Kasumi-1 (cell line): ENCODE measurements around the gene ETS1.
A peak's percentile ranks its signal among the peaks of the same experiment; 100 is the strongest.
"Not testable (repeated sequence)": the region's sequence is repeated elsewhere in the genome, so short reads cannot be mapped to it uniquely, and the experiment has no call there.

Experiments
- DNase-seq, 2 experiments: peaks; one replicate each; lab custom pipeline; 2025; lab: John Stamatoyannopoulos, UW

ETS1 gene

DNA sequence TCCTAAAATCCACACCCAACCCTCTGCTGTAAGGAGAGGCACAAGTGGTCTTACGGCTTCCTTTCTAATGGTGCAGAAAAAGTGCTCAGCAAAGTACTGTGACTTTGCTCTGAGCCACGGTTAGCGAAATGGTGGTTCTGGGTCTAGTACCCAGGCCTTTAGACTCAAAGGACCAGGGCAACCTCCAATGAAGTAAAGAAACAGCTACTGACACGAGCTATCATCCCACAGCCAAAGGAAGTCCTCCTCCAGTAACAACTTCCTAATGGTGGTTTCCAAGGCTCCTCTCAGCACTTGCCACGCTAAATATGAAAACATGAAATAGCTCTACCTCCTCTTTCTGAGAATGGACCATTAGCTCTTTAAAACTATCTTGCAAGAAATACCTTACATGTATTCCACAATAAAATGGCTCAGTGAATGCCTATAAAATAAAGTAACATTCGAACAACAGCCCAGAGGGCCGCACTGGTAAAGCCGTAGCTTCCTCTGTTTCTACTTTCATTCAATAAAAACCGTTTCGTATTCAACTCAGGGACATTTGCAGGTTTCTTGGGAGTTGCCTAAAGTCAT lies 122.4 kb downstream of the ETS1 start:
- peak; percentile 8 to 41 for DNase-seq

DNA sequence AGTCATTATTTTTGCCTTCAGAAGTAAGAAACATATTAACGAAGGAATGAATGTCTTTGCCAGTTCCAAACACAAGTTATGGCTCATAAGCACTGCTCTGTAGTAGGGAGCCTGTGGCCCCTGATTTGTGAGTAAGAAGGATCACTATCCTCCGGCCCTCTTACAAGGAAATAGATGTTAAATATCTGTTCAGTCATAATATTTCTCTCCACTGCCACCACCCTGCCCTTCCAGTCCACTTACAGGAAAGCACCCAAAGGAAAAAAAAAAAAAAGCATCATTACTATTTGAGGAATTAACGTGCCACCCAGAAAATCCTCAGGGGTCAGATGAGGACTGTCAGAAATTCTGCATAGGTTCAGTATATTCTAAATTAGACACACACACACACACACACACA lies 123.4 kb downstream of the ETS1 start:
- no peak for DNase-seq

DNA sequence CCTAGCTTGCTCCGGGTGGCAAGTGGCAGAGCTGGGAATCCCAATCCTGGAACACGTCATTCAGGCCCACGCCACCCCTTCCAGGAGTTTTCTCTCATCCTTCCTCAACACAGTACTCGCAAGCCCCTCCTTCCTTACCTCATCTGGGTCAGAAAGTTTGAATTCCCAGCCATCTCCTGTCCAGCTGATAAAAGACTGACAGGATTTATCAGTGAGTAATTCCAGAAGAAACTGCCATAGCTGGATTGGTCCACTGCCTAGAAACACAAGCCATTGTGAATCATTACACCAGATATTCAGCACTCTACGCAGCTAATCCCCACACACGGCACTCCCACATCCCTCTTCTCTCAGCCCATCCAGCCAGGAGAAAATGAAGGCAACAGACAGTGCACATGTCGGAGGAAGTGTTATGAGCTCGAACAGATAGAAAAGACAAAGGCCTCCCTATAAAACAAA lies 124.0 kb downstream of the ETS1 start:
- no peak for DNase-seq

DNA sequence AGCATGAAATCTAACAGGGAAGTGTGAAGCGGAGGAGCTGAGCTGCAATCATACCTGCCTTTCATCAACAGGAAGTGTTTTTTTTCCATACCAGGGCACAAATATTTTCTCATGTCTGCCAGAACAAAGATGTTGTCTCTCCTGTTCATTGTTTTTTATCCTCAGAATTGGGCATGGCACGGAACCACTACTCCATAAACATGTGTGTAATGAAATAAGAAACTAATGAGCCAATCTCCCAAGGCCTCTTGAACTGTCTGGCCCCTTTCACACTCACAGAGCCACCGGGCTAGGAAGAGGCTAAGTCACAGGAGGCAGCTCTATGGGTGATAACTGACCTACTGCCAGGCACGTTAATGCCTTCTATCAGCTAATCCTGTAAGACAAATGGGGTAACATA lies 124.4 kb downstream of the ETS1 start:
- DNase-seq: no peak

DNA sequence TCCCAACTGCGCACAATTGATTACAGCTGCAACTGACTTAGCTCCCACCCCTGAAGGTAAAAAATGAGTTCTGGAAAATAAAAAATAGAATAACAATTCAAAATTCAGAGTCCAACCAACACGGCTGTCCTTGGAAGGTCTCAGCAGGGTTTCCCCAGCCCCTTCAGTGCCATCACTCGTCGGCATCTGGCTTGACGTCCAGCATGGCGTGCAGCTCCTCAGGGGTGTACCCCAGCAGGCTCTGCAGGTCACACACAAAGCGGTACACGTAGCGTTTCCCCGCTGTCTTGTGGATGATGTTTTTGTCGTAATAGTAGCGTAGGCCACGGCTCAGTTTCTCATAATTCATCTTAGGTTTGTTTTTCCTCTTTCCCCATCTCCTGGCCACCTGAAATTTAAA lies 125.2 kb downstream of the ETS1 start:
- no peak for DNase-seq

DNA sequence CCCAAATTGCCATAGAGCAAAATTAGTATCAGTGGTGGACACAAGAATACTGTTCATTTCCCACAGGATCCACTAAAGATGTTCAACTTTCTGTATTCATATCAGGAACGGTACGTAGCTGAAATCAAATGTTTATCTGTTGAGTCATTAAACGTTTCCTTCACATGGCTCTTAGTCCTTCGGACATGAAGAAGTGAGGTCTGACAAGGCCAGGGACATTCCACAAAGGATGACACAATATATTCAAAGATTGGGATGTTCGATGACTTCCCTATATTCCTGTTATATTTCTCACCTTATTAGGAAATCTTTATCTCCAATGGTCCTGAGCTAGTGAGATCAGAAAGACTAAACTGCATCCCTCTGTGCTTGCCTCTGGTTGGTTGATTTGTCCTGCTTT lies 129.0 kb downstream of the ETS1 start:
- DNase-seq: no peak

DNA sequence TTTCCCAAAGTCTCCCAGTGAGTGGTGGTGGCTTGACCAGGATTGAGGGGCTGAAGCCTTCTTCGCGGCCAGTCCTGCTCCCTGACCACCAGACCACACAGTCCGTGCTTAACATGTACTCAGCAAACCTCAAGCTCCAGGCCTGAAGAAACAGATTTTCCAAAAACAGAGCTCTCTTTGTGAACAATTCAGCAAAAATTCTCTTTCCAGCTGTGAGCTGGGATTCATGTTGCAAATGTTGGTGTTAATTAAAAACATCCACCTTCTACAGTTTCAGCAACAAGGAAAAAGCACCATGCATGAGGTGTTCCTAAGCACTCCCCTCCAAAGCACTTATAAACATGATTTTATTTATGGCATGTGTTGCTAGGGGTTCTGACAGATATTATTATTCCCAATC lies 129.5 kb downstream of the ETS1 start:
- DNase-seq: no peak

DNA sequence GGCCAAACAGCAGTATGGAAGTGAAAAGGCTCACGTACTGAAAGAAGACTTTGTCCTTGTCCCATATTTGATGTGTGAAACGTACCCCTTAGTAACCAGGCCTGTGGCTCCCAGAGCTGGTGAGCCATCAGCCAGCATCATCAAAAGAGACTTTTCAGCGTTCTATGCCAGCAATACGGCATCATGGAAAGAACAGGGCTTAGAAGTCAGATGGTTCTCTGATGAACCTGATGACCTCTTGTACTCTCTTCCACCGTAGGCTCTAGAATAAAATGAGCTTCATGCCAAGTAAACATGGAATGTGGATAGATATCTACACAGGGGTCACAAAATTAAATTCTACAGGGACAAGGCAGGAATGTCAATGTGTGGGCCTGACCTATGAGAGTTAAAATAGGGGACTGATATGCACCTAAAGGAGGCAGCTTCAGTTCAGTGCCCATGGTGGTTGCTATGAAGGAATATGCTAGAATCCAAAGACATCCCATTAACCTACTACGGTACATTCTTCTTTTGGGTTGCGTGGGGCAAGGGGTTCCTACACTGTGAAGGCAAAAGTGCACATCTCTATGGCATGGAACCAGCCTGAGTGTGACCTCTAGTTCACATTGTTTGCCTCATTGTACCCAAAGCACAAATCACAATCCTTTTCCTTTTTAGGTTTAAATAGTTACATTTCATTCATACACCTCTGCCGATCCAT lies 130.6 kb downstream of the ETS1 start:
- no peak for DNase-seq

DNA sequence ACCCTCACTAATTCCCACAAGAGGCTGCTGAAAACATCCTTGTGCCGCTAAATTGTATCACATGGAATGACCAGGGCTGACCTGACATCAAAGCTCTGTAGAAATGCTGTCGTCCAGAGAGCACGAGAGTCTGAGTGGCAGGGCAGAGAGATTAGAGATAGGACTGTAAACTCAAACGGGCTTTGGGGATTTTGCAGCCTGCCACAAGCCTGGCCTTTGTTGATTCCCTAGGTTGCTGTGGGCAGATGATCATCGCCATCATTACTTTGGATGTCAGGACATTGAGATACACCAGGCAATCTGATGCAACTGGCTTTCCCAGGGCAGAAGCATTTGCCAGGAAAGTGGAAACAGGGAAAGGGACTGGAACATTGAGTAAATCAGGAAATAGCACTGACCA lies 131.6 kb downstream of the ETS1 start:
- DNase-seq: no peak

DNA sequence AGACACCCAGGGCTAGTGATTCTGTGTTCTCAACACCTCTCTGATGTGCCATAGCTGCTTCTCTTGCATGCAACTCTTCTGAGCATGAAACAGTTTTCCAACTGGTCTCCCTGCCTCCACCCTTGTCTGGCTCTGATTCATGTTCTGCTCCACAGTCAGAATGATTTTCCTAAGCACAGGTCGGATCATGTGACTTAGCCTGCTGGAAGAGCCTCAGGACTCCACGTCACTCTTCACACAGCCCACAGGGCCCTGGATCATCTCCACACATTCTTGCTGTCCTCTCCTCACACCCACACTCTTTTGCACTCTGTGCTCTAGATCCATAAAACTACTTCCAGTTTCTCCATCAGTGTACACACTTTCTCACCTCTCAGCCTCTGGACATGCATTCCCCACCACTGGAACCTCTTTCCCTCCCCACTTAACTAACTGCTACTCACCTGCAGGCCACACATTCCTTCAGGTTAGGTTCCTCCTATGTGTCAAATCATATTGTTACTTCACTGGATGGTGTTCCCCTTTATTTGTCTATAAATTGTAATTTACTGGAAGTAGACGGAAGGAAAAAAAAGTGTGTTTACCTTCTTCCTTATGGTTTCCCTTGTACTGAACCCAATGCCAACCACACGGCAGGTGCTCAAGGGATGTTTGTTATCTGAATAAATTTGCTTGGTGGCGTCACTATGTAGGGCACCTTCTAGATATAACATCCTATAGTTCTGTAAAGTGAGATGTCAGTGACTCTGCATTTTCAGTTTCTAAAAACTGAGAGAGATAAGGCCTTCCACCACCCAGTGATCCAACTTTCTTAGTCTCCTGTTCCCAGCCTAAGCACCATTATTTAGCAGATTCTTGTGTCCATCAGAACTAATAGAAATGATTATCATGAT lies 133.7 kb downstream of the ETS1 start:
- DNase-seq: no peak

DNA sequence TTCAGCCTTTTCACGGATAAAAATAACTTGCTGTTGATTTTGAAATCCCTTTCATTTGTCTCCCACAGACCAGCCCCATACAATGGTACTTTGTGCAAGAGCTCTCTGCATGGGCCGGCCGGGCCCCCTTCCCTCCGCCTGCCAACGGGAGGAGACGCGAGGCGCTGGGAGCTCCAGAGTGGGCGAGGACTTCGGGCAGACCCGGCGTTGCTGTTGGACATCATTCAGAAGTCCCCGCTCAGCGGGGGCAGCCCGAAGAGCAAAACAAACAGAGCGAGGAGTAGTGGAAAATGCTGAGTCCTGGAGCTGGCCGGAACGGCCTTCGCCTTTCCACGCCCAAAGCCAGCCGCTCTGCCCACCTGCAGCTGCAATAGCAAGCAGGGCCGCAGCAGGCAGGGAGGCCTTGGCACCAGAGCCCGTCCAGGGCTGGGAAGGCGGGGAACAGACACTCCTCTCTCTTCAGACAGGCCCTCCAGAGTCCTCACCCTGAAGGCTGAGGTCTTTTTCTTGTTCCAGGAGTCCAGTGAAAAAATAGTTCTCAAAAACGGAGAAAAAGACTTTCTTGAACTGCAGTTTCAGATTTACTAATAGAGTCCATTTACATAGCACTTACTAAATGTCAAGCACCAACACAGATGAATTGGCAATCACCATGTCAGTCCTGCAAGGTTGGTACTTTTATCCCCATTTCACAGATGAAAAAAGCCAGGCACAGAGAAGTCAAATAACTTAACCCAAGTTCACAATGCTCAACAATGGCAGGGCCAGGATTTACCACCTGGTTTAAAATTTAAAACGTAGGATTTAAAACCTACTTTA lies 135.5 kb downstream of the ETS1 start:
- no peak for DNase-seq

DNA sequence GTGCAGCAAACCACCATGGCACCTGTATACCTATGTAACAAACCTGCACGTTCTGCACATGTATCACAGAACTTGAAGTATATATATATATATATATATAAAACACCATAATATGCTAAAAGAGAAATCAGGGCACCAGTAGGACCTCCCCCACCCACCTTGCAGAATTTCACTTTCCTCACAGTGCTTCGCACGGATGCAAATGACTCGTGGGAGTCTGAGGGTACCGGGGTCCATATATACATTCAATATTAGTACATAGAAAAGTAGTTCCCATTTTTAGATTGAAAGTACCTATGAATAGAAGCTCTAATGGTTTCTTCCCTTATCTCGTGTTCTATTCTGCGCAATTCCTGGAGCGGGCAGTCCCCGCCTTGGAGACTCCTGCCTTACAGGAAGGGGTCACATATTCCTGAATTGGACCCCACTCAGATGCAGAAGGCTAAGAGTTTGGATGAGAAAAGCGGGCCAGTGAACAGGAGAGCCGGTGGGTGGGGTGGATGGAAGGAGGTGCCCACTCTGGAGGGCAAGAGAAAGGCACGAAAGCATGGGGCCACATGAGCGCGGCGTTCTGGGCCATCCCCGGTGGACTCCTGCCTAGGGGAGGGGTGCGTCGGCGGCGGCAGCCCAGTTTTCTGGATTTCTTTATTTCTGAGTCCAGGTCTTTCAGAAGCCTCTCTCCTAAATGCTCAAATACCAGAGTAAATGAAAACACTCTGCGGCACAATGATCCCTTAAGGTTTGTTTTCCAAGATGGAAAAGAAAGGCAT lies 136.3 kb downstream of the ETS1 start:
- DNase-seq: no peak

DNA sequence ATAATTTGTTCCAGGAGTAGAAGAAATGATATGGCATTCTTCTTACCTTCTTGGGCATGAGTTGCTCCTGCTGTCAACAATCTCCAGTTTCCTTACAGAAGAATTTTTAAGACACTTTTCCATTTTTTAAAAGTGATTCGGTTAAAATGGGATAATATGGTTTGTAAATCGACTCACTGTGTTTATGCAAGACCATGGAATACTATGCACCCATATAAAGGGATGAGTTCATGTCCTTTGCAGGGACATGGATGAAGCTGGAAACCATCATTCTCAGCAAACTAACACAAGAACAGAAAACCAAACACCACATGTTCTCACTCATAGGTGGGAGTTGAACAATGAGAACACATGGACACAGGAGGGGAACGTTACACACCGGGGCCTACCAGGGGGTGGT lies 136.9 kb downstream of the ETS1 start:
- DNase-seq: not testable (repeated sequence)

DNA sequence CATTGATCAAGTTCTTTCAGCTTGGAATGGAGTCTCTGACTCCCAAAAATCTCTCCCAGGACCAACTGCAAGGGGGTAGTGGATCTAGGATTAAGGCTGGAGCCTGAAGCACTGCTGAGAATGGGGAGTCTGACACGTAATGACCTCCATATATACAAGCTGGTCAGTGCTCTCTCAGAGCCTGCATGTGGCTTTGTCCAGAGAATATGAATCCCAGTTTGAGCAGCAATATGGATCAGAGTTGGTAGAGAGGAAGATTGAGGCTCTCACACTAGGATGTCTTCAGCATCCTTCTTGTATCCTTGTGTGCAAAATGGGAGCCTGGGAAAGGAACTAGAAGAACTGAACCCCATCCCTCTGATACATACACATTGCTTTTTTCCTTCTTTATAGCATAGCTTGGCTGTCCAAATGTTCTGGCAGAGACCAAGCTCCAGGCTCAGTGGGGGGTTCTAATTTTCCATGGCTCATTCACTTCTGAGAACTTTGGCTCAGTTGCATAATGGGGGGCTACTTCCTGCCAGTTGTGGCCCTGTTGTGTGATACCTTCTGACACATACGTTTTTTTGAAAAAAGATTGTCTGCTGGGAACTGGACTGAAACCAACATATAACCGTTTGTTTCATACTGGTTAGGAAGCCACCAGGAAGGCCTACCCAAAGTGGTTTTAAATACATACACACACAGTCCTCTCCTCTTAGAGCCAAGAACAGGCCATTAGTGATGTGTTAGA lies 138.2 kb downstream of the ETS1 start:
- no peak for DNase-seq

DNA sequence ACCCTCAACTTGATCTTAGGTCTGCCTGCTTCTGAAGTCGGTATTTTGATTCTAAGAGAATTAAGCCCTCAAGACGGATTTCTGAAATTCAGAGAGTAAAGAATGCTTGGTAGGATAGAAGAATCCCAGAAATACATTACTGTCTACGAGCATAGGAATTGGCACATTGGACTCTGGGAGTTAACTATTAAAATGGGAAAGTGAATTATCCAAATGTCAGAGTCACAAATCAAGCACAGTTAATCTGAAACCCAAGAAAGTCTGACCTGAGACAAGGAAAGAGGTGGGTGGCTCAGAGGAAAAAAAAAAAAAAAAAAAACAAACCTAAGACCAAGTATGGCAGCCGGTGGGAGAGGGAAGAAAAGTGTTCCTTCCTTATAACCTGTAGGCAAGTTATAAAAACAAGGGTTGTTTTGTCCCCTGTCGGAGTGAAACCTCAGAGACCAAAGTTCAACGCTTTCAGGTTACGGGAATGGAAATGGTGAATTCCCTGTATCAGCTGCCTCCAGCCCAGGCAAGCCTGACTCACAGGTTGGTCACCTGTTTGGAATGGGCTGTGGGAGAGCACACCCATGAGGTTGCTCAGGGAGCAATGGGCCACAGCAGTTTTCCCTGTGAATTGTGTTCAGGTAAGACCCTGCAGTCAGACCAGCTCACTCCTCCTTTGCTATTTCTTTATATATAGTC lies 139.0 kb downstream of the ETS1 start:
- no peak for DNase-seq

DNA sequence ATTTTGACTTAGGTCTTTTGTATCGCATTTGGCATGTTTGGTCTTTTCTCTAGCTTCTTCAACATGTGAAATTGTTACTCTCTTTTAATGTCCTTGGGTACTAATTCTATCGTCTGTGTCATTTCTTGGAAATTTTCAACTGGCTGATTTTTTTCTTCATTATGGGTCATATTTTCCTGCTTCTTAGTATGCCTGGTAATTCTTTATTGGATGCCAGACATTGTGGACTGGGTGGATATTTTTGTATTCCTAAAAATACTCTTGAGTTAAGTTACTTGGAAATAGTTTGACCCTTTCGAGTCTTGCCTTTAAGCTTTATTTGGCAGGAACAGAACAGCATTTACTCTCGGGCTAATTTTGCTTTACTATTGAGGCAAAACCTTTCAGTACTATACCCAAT lies 140.1 kb downstream of the ETS1 start:
- no peak for DNase-seq

DNA sequence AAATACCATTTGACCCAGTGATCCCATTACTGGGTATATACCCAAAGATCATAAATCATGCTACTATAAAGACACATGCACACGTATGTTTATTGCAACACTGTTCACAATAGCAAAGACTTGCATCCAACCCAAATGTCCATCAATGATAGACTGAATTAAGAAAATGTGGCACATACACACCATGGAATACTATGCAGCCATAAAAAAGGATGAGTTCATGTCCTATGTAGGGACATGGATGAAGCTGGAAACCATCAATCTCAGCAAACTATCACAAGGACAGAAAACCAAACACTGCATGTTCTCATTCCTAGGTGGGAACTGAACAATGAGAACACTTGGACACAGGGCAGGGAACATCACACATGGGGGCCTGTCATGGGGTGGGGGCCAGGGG lies 141.4 kb downstream of the ETS1 start:
- DNase-seq: not testable (repeated sequence)

DNA sequence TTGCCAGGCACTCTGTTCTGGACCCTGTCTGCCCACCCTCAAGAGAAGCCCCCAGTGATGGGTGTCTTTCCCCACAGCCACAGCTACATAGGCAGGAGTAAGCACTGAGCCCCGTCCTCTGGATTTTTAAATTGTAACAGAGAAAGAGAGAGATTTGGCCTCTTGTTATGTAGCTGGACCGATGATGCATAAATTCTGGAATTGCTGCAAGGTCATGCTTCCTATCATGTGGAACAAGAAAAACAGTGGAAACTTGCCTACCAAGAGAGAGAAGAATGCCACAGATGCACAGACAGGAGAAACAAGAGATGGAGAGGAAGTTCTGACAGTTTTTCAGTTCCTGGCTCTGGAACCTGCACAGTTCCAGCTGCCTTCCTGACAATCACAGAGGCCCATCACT lies 150.2 kb downstream of the ETS1 start:
- DNase-seq: no peak

DNA sequence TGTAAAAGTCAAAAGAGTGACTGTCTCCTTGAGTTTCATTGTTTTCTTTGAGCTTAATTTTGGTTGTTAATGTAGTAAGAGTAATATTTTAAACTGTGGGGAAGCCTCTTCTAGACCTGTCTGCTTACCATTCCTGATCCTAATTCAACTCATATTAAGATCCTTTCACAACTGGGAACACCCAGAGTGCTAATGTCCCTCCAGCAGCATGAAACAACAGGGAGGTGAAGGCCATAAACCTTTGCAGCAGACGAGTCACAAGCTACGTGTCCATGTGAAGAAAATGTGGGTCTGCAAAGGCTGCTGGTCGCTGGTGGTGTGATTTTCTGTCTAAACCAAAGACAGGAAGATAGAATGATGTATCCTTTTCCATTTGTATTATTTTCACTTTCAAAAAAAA lies 152.5 kb downstream of the ETS1 start:
- no peak for DNase-seq

DNA sequence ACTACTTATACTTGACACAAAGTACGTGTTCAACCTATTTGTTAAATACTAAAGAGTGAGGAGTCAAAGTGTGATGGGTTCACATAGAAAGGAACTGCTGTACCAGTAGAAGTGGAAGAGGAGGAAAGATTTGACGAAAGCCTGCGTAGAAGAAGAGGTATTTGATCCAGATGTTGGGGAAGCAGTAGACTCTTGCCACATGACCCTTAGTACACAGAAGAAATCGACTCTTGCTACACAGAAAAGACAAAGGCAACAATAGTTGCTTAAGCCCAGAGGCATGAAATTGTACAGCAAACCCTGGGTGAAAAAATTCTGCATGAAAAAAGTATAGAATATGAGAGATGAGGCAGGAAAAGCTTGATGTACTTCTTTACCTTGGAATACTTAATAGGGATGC lies 152.9 kb downstream of the ETS1 start:
- no peak for DNase-seq
